NCI-H2171 (cell line): ENCODE results near the gene CSGALNACT2.
A peak's percentile ranks its signal among the peaks of the same experiment; 100 is the strongest.

ENCODE experiments used
- DNase-seq: peaks from one replicate; lab custom pipeline; 2025; lab: John Stamatoyannopoulos, UW

Gene CSGALNACT2

GRCh38 chr10:43202657-43203447 lies 64.6 kb downstream of the CSGALNACT2 start:
- DNase-seq: no peak

- DNase-seq: no peak
Measured at GRCh38 chr10:43203448-43204041, 65.3 kb downstream of the CSGALNACT2 start.

GRCh38 chr10:43204042-43204942 lies 66.0 kb downstream of the CSGALNACT2 start:
- DNase-seq: no peak

GRCh38 chr10:43204943-43205671 lies 66.9 kb downstream of the CSGALNACT2 start:
- DNase-seq: peak; percentile 1

GRCh38 chr10:43205681-43206390 lies 67.6 kb downstream of the CSGALNACT2 start:
- DNase-seq: no peak

- DNase-seq: no peak
Measured at GRCh38 chr10:43206391-43207235, 68.4 kb downstream of the CSGALNACT2 start.

- DNase-seq: no peak
Measured at GRCh38 chr10:43208147-43209073, 70.2 kb downstream of the CSGALNACT2 start.

GRCh38 chr10:43209074-43209455 lies 70.8 kb downstream of the CSGALNACT2 start:
- DNase-seq: no peak

- DNase-seq: no peak
Measured at GRCh38 chr10:43209651-43210141, 71.5 kb downstream of the CSGALNACT2 start.

GRCh38 chr10:43210556-43210955 lies 72.3 kb downstream of the CSGALNACT2 start:
- DNase-seq: no peak

- DNase-seq: no peak
Measured at GRCh38 chr10:43211030-43211429, 72.8 kb downstream of the CSGALNACT2 start.

GRCh38 chr10:43211431-43212042 lies 73.3 kb downstream of the CSGALNACT2 start:
- no peak for DNase-seq

- peak; percentile 51 for DNase-seq
Measured at GRCh38 chr10:43212043-43212721, 73.9 kb downstream of the CSGALNACT2 start.

- no peak for DNase-seq
Measured at GRCh38 chr10:43214071-43214955, 76.1 kb downstream of the CSGALNACT2 start.

GRCh38 chr10:43214956-43215561 lies 76.8 kb downstream of the CSGALNACT2 start:
- DNase-seq: no peak

- no peak for DNase-seq
Measured at GRCh38 chr10:43215758-43216455, 77.7 kb downstream of the CSGALNACT2 start.
